ENCODE data around the gene TRIM51.
"Not testable (repeated sequence)": the region's sequence is repeated elsewhere in the genome, so short reads cannot be mapped to it uniquely, and the experiment has no call there.

Gene TRIM51, protein sequence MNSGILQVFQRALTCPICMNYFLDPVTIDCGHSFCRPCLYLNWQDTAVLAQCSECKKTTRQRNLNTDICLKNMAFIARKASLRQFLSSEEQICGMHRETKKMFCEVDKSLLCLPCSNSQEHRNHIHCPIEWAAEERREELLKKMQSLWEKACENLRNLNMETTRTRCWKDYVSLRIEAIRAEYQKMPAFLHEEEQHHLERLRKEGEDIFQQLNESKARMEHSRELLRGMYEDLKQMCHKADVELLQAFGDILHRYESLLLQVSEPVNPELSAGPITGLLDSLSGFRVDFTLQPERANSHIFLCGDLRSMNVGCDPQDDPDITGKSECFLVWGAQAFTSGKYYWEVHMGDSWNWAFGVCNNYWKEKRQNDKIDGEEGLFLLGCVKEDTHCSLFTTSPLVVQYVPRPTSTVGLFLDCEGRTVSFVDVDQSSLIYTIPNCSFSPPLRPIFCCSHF

DNA sequence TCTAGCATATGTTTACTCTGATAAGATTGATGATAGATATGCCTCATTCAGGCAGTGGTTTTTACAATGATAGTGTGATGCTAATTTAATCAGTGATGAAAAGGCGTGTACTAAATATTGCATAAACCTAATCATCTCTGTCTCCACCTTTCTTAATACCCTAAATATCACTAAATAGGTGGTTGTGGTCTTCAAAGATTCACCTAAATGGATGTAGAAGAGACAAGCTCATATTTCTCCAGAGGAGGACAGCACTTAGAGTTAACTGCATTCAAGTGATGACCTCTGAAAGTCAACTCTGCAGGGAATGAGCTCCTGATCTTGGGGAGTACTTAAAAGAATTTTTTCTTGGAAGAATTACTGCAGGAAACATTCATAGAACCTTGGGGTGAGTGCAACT is at the start of gene TRIM51:
TSS of gene TRIM51 (plus strand) at position 301 of the 400 bp plus-strand sequence. CDS start 2,132 bp downstream, outside the sequence.
- H3K36me3 ChIP-seq (ENCODE audit: low read length); H3K79me2 ChIP-seq (ENCODE audit: insufficient read depth, low read length); H3K9ac ChIP-seq (ENCODE audit: low read length); H4K20me1 ChIP-seq (ENCODE audit: low read depth, low read length); H3K4me2 ChIP-seq (ENCODE audit: low read depth, low read length, poor library complexity, severe bottlenecking); H3K4me3 ChIP-seq (ENCODE audit: insufficient read depth, low read length, poor library complexity, severe bottlenecking); H2AFZ ChIP-seq (ENCODE audit: low read depth, low read length, severe bottlenecking); H3K27ac ChIP-seq (ENCODE audit: low read depth, low read length); H3K9me2 ChIP-seq (replicated peaks; ENCODE audit: insufficient read depth, low read length); H3F3A ChIP-seq (ENCODE audit: insufficient read depth); H3K27me3 ChIP-seq (ENCODE audit: low read length); H3K9me3 ChIP-seq (ENCODE audit: insufficient read depth, low read length): not testable (repeated sequence)

DNA sequence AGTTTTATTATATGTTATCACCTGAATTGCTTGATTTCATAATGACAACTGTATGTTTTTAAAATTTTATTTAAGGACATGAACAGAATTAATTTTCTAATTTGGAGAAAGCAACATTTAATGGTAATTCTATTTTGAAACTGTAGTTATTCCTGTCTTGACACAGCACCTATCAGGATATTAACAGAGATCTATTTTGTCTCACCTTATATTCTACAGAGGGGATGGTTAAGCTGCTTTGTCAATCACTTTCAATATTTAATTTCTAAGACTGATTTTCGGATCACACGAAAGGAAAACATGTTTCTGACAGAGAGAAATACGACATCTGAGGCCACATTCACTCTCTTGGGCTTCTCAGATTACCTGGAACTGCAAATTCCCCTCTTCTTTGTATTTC is 44.6 kb upstream of the TRIM51 start, which contains the start of gene OR5D16:
TSS of gene OR5D16 (plus strand) at position 301 of the 400 bp plus-strand sequence. CDS start at position 301, 0 bp downstream.
- Histone ChIP-seq H3K9ac (ENCODE audit: low read length) (no peak within 1 kb of the TSS), H3K36me3 (ENCODE audit: low read length) (no peaks in the 10 kb centered on the region), H3K27me3 (ENCODE audit: low read length) (no peaks in the 10 kb centered on the region), H4K20me1 (ENCODE audit: low read depth, low read length) (no peaks in the 10 kb centered on the region), H2AFZ (ENCODE audit: low read depth, low read length, severe bottlenecking) (no peak within 1 kb of the TSS), H3K4me3 (ENCODE audit: insufficient read depth, low read length, poor library complexity, severe bottlenecking) (no peak within 1 kb of the TSS), H3K9me2 (replicated peaks; ENCODE audit: insufficient read depth, low read length) (no peaks in the 10 kb centered on the region), H3K9me3 (ENCODE audit: insufficient read depth, low read length) (no peaks in the 10 kb centered on the region), H3K27ac (ENCODE audit: low read depth, low read length) (no peak within 1 kb of the TSS), H3K4me2 (ENCODE audit: low read depth, low read length, poor library complexity, severe bottlenecking) (no peak within 1 kb of the TSS), H3K79me2 (ENCODE audit: insufficient read depth, low read length) (no peaks in the 10 kb centered on the region), H3F3A (ENCODE audit: insufficient read depth) (no peaks in the 10 kb centered on the region)
- TF ChIP-seq, protein P1, sequence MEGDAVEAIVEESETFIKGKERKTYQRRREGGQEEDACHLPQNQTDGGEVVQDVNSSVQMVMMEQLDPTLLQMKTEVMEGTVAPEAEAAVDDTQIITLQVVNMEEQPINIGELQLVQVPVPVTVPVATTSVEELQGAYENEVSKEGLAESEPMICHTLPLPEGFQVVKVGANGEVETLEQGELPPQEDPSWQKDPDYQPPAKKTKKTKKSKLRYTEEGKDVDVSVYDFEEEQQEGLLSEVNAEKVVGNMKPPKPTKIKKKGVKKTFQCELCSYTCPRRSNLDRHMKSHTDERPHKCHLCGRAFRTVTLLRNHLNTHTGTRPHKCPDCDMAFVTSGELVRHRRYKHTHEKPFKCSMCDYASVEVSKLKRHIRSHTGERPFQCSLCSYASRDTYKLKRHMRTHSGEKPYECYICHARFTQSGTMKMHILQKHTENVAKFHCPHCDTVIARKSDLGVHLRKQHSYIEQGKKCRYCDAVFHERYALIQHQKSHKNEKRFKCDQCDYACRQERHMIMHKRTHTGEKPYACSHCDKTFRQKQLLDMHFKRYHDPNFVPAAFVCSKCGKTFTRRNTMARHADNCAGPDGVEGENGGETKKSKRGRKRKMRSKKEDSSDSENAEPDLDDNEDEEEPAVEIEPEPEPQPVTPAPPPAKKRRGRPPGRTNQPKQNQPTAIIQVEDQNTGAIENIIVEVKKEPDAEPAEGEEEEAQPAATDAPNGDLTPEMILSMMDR (IDR thresholded peaks at IDR 0.05; ENCODE audit: insufficient read depth, low read length, poor library complexity, severe bottlenecking): no peak
- no peak for TF ChIP-seq EZH2phosphoT487 (conservative IDR thresholded peaks at IDR 0.05; ENCODE audit: low read length)

DNA sequence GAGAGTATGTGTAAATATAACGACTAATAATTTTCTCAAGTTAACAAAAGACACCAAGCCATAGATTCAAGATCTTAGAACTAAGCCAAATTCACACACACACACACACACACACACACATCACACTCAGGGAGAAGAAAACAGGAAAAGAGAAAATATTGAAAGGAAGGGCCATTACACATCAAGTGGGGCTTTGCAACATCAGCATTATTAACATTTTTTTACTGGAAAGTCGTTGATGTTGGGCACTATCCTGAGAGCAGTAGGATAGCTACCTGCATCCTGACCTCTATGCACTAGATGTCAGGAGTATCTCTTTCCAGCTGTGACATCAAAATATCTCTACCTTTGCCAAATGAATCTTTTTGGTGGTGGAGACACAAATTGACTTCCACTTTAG is 35.6 kb upstream of the TRIM51 start:
- H3K9me3 ChIP-seq (ENCODE audit: insufficient read depth, low read length): no peaks in the 10 kb centered on the region
- no peaks in the 10 kb centered on the region for H3K79me2 ChIP-seq (ENCODE audit: insufficient read depth, low read length)
- no peaks in the 10 kb centered on the region for H4K20me1 ChIP-seq (ENCODE audit: low read depth, low read length)
- no peak overlapping the region for H3K4me3 ChIP-seq (ENCODE audit: insufficient read depth, low read length, poor library complexity, severe bottlenecking)
- no peak overlapping the region for H2AFZ ChIP-seq (ENCODE audit: low read depth, low read length, severe bottlenecking)
- no peaks in the 10 kb centered on the region for H3K36me3 ChIP-seq (ENCODE audit: low read length)
- no peaks in the 10 kb centered on the region for H3K27me3 ChIP-seq (ENCODE audit: low read length)
- H3K9me2 ChIP-seq (replicated peaks; ENCODE audit: insufficient read depth, low read length): no peaks in the 10 kb centered on the region
- TF ChIP-seq, protein P1 (IDR thresholded peaks at IDR 0.05; ENCODE audit: insufficient read depth, low read length, poor library complexity, severe bottlenecking): no peak
- TF ChIP-seq EZH2phosphoT487 (conservative IDR thresholded peaks at IDR 0.05; ENCODE audit: low read length): no peak
- no peak overlapping the region for H3K27ac ChIP-seq (ENCODE audit: low read depth, low read length)
- H3K9ac ChIP-seq (ENCODE audit: low read length): no peak overlapping the region
- no peaks in the 10 kb centered on the region for H3F3A ChIP-seq (ENCODE audit: insufficient read depth)
- no peak overlapping the region for H3K4me2 ChIP-seq (ENCODE audit: low read depth, low read length, poor library complexity, severe bottlenecking)

DNA sequence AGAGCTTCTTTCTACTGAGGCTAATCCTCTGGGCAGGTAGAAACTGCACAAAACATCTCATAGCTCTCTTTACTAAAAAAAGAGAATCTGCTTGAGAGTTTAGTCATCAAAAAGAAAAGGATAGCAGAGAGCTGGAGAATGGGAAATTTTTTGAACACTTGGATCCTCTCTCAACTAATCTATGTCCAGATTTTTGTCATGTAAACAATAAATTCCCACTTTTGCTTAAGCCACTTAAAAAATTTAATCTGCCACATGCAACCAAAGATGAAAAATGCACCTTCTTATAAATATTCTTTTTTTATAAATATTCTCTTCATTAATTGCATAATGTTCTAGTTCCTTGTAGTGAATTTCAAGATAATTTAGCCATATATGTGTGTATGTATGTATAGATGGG is 34.1 kb upstream of the TRIM51 start:
- H3K27ac ChIP-seq (ENCODE audit: low read depth, low read length): no peak overlapping the region
- no peaks in the 10 kb centered on the region for H3K36me3 ChIP-seq (ENCODE audit: low read length)
- H3K9me3 ChIP-seq (ENCODE audit: insufficient read depth, low read length): no peaks in the 10 kb centered on the region
- no peak overlapping the region for H3K4me2 ChIP-seq (ENCODE audit: low read depth, low read length, poor library complexity, severe bottlenecking)
- H2AFZ ChIP-seq (ENCODE audit: low read depth, low read length, severe bottlenecking): no peak overlapping the region
- no peaks in the 10 kb centered on the region for H3F3A ChIP-seq (ENCODE audit: insufficient read depth)
- TF ChIP-seq EZH2phosphoT487 (conservative IDR thresholded peaks at IDR 0.05; ENCODE audit: low read length): no peak
- TF ChIP-seq, protein P1 (IDR thresholded peaks at IDR 0.05; ENCODE audit: insufficient read depth, low read length, poor library complexity, severe bottlenecking): no peak
- H3K79me2 ChIP-seq (ENCODE audit: insufficient read depth, low read length): no peaks in the 10 kb centered on the region
- no peaks in the 10 kb centered on the region for H3K27me3 ChIP-seq (ENCODE audit: low read length)
- H3K9me2 ChIP-seq (replicated peaks; ENCODE audit: insufficient read depth, low read length): no peaks in the 10 kb centered on the region
- H3K4me3 ChIP-seq (ENCODE audit: insufficient read depth, low read length, poor library complexity, severe bottlenecking): no peak overlapping the region
- H4K20me1 ChIP-seq (ENCODE audit: low read depth, low read length): no peaks in the 10 kb centered on the region
- no peak overlapping the region for H3K9ac ChIP-seq (ENCODE audit: low read length)
